Endodermal cell (in vitro differentiated cells): ENCODE data around the gene HIGD1C. TPM values are rescaled to one million over a fixed set of nuclear protein-coding genes. Genes with fewer than 3 reads are reported as not detected.

Source experiments
- DNase-seq: peaks from one replicate; pipeline ENCODE4 v3.0.0-alpha.2; 2017
- H3K27ac ChIP-seq: 2 replicates; pipeline ENCODE4 v1.5.1; 2013; ENCODE audit warnings: mild to moderate bottlenecking, low read depth, low read length, moderate library complexity
- H3K27me3 ChIP-seq: 2 replicates; pipeline ENCODE4 v1.6.1; 2013; ENCODE audit warnings: mild to moderate bottlenecking, low read length, moderate library complexity; ENCODE audit not compliant: insufficient read depth, control insufficient read depth, poor library complexity, severe bottlenecking
- H3K36me3 ChIP-seq: 2 replicates; pipeline ENCODE4 v1.7.0; 2013; ENCODE audit warnings: mild to moderate bottlenecking, low read length, moderate library complexity; ENCODE audit not compliant: control insufficient read depth, insufficient read depth
- H3K4me1 ChIP-seq: one replicate; pipeline ENCODE4 v1.7.0; 2013; ENCODE audit warnings: low read length; ENCODE audit not compliant: control insufficient read depth, insufficient read depth
- H3K4me3 ChIP-seq: 2 replicates; pipeline ENCODE4 v1.5.1; 2013; ENCODE audit warnings: mild to moderate bottlenecking, low read length, moderate library complexity
- H3K9ac ChIP-seq: 2 replicates; pipeline ENCODE4 v1.6.1; 2013; ENCODE audit warnings: mild to moderate bottlenecking, low read length, moderate library complexity; ENCODE audit not compliant: poor library complexity, severe bottlenecking; ENCODE audit errors: extremely low read depth
- H3K9me3 ChIP-seq: 2 replicates; pipeline ENCODE4 v1.6.1; 2013; ENCODE audit warnings: mild to moderate bottlenecking, low read length, moderate library complexity; ENCODE audit not compliant: control insufficient read depth
- H3K27ac Mint-ChIP-seq: 2 replicates; pipeline ENCODE4 v1.8.0; 2020; ENCODE audit warnings: mixed read lengths
- H3K27me3 Mint-ChIP-seq: 2 replicates; pipeline ENCODE4 v1.8.0; 2021; ENCODE audit warnings: mild to moderate bottlenecking, mixed read lengths; ENCODE audit not compliant: insufficient read depth
- H3K36me3 Mint-ChIP-seq: 2 replicates; pipeline ENCODE4 v1.8.0; 2020; ENCODE audit warnings: low read depth, mixed read lengths
- H3K4me1 Mint-ChIP-seq: 2 replicates; pipeline ENCODE4 v1.8.0; 2020; ENCODE audit warnings: mixed read lengths
- H3K4me3 Mint-ChIP-seq: 2 replicates; pipeline ENCODE4 v1.8.0; 2020; ENCODE audit warnings: mild to moderate bottlenecking, moderate library complexity, mixed read lengths
- H3K9me3 Mint-ChIP-seq: 2 replicates; pipeline ENCODE4 v1.8.0; 2020; ENCODE audit warnings: mild to moderate bottlenecking, mixed read lengths
- WGBS, 2 experiments: methylation state at CpG; one replicate each; pipeline versions ENCODE4 v1.1.5 to v1.1.7; 2013; ENCODE audit warnings: missing lambda C conversion rate in 2 of 2, mixed read lengths in 1 of 2; ENCODE audit not compliant: insufficient coverage in 1 of 2, insufficient read length in 1 of 2; 5-methylcytosine and 5-hydroxymethylcytosine counted together
- total RNA-seq, 2 donors: library from RNA; stranded (reverse); fragmentation: NEBNext Ultra II Directional in 1 of 2; extraction: Animal tissue kit (Norgen Biotek cat#: 25700) in 1 of 2; gene quantifications; 2 replicates in 1 of 2; 3 replicates in 1 of 2; pipeline ENCODE4 v1.2.1, GENCODE V29; 2021
- TF ChIP-seq, protein P1 (sequence below): fragments of 200-600 bp; sonication (generic); conservative IDR thresholded peaks from 2 replicates; pipeline ENCODE4 v1.5.0; 2021; ENCODE audit warnings: antibody characterized with exemption, mild to moderate bottlenecking

Gene HIGD1C
- total RNA-seq, 2 donors from 2014 or later = not detected

DNA sequence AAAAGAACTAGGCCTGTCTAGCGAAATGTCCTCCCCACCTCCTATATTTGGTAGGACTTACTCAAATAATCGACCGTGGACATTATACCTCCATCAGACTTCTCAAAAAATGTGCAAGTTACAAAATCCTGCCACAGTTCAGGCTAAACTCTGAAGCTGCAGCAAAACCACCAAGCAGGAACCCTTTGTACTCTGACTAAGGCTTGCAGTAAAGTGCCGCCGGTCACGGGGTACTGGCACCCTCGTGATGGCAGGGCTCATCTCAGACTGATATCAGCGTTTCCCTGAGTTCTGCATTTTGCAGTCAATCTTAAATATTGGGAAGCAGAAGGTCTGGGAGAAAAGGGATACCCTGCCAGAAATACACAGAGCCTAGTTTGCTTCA, 56.7 kb downstream of the HIGD1C start:
- no peaks in the 10 kb centered on the region for H3K9me3 ChIP-seq
- Mint-ChIP-seq H3K27me3 (no peaks in the 10 kb centered on the region), H3K4me1 (peaks cover 15% of the 10 kb centered on the region), H3K9me3 (no peaks in the 10 kb centered on the region), H3K4me3 (no peak overlapping the region), H3K36me3 (peaks cover 46% of the 10 kb centered on the region), H3K27ac (peak overlapping the region; percentile 46)
- no peaks in the 10 kb centered on the region for H3K4me1 ChIP-seq
- no peak overlapping the region for H3K4me3 ChIP-seq
- no peak for DNase-seq
- H3K36me3 ChIP-seq = peaks cover 38% of the 10 kb centered on the region
- no peak overlapping the region for H3K9ac ChIP-seq
- WGBS, 2 experiments = 89 to 90% methylated on average over 8 of the region's 8 CpGs
- TF ChIP-seq, protein P1, sequence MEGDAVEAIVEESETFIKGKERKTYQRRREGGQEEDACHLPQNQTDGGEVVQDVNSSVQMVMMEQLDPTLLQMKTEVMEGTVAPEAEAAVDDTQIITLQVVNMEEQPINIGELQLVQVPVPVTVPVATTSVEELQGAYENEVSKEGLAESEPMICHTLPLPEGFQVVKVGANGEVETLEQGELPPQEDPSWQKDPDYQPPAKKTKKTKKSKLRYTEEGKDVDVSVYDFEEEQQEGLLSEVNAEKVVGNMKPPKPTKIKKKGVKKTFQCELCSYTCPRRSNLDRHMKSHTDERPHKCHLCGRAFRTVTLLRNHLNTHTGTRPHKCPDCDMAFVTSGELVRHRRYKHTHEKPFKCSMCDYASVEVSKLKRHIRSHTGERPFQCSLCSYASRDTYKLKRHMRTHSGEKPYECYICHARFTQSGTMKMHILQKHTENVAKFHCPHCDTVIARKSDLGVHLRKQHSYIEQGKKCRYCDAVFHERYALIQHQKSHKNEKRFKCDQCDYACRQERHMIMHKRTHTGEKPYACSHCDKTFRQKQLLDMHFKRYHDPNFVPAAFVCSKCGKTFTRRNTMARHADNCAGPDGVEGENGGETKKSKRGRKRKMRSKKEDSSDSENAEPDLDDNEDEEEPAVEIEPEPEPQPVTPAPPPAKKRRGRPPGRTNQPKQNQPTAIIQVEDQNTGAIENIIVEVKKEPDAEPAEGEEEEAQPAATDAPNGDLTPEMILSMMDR = no peak
- H3K27ac ChIP-seq = no peak overlapping the region
- no peaks in the 10 kb centered on the region for H3K27me3 ChIP-seq

DNA sequence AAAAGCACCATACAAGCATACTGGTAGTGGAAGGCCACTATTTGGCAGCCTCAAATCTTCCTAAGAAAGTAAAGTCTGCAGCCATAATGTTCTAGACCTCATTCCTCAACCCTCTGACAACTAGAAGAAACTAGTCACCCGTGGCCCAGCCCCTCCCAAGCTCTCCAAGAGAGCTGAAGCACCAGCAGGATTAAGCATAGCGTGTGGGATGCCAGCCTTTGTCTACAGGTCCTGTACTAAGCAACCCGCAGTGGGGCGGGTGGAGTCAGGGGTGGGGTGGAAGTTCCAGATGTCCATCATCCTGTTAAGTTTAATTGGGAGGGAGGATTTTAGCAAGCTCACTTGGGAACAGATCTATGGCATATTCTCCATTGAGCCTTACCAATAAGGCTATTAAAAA, 59.6 kb downstream of the HIGD1C start:
- Mint-ChIP-seq H3K27me3 (no peaks in the 10 kb centered on the region), H3K36me3 (peaks cover 20% of the 10 kb centered on the region), H3K4me3 (no peak overlapping the region), H3K9me3 (no peaks in the 10 kb centered on the region), H3K27ac (no peak overlapping the region), H3K4me1 (peaks cover 15% of the 10 kb centered on the region)
- TF ChIP-seq, protein P1 = no peak
- Histone ChIP-seq H3K9ac (no peak overlapping the region), H3K27me3 (no peaks in the 10 kb centered on the region), H3K4me1 (no peaks in the 10 kb centered on the region), H3K4me3 (no peak overlapping the region), H3K36me3 (peaks cover 15% of the 10 kb centered on the region), H3K9me3 (no peaks in the 10 kb centered on the region), H3K27ac (no peak overlapping the region)
- WGBS, 2 experiments = 85 to 88% methylated on average over 4 of the region's 4 CpGs
- DNase-seq = no peak

DNA sequence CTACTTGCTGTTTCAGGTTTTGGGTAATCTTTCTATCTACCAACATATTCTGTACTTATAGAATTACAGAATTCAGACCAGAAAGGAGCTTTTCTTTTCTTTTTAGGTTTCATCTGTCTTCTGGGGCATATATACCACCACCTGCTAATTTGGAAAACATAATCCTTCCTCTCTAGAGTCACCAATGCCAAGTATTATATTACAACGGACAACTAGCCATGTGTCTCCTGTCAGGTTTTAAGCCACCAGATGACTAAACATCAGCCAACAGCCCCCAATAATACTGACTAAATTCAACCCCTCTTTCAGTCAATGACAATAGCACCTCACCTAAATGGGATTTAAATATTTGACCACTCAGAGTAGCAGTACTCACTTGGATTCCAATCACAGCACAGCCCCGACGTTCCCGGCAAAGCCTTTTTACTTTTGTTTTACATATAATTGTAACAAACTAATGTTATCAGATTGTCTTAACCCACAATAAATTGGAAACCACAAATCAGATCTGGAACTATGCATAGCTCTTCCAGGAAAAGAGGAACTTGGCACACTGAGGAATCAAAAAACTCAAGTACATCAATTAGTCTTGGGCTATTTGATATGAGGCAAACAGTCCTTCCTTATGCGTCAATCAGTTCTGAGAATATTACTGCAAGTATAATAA, 60.4 kb downstream of the HIGD1C start:
- Mint-ChIP-seq H3K36me3 (peaks cover 13% of the 10 kb centered on the region), H3K9me3 (no peaks in the 10 kb centered on the region), H3K4me3 (no peak overlapping the region), H3K4me1 (peaks cover 15% of the 10 kb centered on the region), H3K27ac (no peak overlapping the region), H3K27me3 (no peaks in the 10 kb centered on the region)
- H3K27ac ChIP-seq = no peak overlapping the region
- H3K36me3 ChIP-seq = peaks cover 8% of the 10 kb centered on the region
- DNase-seq = no peak
- no peak overlapping the region for H3K9ac ChIP-seq
- TF ChIP-seq, protein P1 = no peak
- H3K4me3 ChIP-seq = no peak overlapping the region
- no peaks in the 10 kb centered on the region for H3K4me1 ChIP-seq
- H3K9me3 ChIP-seq = no peaks in the 10 kb centered on the region
- no peaks in the 10 kb centered on the region for H3K27me3 ChIP-seq
- WGBS, 2 experiments = 84 to 95% methylated on average over 2 to 4 of the region's 5 CpGs
